LNCaP clone FGC (cell line): ENCODE results near the gene SHANK1.
"Not testable (repeated sequence)": the region's sequence is repeated elsewhere in the genome, so short reads cannot be mapped to it uniquely, and the experiment has no call there.

Source experiments
- DNase-seq: peaks from one replicate; pipeline ENCODE4 v3.0.0-alpha.2; 2011; ENCODE audit warnings: low read depth
- H3K4me3 ChIP-seq: 2 replicates; pipeline ENCODE4 v1.5.1; 2011; ENCODE audit warnings: mild to moderate bottlenecking, low read depth, low read length, control low read depth
- TF ChIP-seq, protein P1 (sequence below): IDR thresholded peaks from 2 replicates; pipeline ENCODE4 v1.5.1; 2012; ENCODE audit warnings: mild to moderate bottlenecking; ENCODE audit not compliant: control insufficient read depth, insufficient read depth; ENCODE audit errors: extremely low read depth

Gene SHANK1

DNA sequence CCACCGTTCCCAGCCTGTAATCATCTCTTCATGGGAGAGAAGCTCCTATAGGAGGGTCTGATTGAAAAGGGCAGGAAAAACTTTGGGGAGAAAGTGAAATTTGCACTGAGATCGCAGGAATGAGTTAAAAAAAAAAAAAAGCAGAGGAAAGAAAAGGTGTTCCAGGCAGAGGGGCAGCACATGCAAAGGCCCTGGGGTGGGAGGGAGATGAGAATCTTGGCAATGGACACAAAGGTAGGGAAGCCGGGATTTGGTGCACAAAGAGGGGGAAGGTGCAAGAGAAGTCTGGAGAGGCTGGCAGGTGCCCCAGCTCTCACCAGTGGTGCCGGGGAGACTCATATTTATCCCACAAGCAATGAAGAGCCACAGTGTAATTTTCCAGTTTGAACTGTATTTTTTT lies 34.3 kb upstream of the SHANK1 start:
- H3K4me3 ChIP-seq, result no peak overlapping the region
- DNase-seq, result no peak
- TF ChIP-seq, protein P1, sequence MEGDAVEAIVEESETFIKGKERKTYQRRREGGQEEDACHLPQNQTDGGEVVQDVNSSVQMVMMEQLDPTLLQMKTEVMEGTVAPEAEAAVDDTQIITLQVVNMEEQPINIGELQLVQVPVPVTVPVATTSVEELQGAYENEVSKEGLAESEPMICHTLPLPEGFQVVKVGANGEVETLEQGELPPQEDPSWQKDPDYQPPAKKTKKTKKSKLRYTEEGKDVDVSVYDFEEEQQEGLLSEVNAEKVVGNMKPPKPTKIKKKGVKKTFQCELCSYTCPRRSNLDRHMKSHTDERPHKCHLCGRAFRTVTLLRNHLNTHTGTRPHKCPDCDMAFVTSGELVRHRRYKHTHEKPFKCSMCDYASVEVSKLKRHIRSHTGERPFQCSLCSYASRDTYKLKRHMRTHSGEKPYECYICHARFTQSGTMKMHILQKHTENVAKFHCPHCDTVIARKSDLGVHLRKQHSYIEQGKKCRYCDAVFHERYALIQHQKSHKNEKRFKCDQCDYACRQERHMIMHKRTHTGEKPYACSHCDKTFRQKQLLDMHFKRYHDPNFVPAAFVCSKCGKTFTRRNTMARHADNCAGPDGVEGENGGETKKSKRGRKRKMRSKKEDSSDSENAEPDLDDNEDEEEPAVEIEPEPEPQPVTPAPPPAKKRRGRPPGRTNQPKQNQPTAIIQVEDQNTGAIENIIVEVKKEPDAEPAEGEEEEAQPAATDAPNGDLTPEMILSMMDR, result no peak

DNA sequence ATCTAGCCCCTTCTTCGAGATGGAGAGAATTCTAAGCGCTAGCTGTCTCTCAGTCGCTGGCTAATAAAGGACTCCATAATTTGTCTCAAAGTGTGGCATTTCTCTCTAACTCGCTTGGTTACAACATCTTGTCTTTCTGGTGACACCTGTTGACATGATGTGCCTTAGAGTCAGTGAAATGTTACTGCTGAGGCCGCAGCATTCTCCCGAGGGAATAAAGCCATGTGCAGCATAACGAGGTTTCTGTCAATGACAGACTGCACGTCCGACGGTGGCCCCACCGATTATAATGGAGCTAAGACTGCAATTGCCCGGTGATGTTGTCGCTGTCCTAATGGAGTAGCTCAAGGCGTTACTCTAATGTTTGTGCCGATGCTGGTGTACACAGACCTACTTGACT lies 30.4 kb upstream of the SHANK1 start:
- no peak for DNase-seq
- no peak overlapping the region for H3K4me3 ChIP-seq
- TF ChIP-seq, protein P1, result no peak

- TF ChIP-seq, protein P1, result no peak
- H3K4me3 ChIP-seq, result no peak overlapping the region
- DNase-seq, result no peak
Measured at GRCh38 chr19:50749490-50749889, 29.9 kb upstream of the SHANK1 start.

GRCh38 chr19:50747141-50747540 lies 27.5 kb upstream of the SHANK1 start:
- H3K4me3 ChIP-seq, DNase-seq: not testable (repeated sequence)

- TF ChIP-seq, protein P1, result no peak
- no peak overlapping the region for H3K4me3 ChIP-seq
- DNase-seq, result no peak
Measured at GRCh38 chr19:50745221-50745620, 25.6 kb upstream of the SHANK1 start.

DNA sequence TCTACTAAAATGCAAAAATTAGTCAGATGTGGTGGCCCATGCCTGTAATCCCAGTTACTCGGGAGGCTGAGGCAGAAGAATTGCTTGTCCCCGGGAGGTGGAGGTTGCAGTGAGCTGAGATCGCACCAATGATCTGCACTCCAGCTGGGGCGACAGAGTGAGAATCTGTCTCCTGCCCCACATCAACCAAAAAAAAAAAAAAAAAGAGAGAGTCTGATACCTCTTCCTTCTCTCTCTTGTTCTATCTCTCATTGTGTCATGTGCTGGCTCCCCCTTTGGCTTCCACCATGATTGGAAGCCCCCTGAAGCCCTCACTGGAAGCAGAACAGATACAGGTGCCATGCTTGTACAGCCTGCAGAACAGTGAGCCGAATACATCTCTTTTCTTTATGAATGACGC lies 23.9 kb upstream of the SHANK1 start:
- TF ChIP-seq, protein P1, result no peak
- no peak overlapping the region for H3K4me3 ChIP-seq
- no peak for DNase-seq

GRCh38 chr19:50741179-50741933 lies 21.8 kb upstream of the SHANK1 start:
- DNase-seq, result no peak
- TF ChIP-seq, protein P1, result no peak

More at GRCh38 chr19:50741179-50741933, 21.8 kb upstream of the SHANK1 start:
- H3K4me3 ChIP-seq, result no peak overlapping the region
